ENCODE measurements around the gene PALM2AKAP2.

PALM2AKAP2 gene

DNA sequence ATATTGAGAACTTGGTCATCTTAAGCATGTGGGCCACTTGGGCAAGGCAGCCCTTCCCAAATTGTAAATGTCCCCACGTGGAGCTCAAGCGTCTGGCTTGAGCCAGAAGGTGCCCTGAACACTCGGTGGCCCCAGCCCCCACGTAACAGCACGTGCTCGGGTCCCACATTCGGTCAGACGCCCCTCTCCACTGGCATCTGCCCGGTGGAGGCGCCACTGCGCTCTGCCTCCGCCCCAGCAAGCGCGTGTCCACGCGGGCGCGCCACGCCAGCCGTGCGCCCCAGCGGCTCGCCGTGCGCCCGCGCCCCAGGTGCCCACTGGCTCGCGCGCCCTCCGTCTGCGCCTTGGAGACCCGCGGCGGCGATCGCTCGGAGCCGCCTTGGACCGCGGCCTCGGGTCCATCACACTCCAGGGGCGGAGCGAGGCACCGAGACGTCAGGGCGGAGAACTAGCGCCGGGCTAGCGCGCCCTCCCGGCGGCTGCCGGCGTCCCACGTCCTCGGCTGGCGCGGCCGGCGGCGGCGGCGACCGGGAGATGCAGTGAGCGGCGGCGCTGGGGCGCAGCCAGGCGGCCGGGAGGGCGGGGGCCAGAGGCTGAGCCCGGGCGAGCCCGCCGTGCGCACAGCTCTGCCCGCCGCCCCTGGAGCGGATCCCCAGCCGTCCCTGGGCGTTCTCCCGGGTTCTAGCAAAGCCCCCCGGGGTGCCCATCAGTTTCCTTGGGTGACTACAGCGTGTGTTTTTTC lies at the start of gene PALM2AKAP2:
Gene PALM2AKAP2 (plus strand): TSS at position 488 of the 742 bp plus-strand sequence. CDS start 291 bp downstream, outside the sequence.
- TF ChIP-seq, protein P1, sequence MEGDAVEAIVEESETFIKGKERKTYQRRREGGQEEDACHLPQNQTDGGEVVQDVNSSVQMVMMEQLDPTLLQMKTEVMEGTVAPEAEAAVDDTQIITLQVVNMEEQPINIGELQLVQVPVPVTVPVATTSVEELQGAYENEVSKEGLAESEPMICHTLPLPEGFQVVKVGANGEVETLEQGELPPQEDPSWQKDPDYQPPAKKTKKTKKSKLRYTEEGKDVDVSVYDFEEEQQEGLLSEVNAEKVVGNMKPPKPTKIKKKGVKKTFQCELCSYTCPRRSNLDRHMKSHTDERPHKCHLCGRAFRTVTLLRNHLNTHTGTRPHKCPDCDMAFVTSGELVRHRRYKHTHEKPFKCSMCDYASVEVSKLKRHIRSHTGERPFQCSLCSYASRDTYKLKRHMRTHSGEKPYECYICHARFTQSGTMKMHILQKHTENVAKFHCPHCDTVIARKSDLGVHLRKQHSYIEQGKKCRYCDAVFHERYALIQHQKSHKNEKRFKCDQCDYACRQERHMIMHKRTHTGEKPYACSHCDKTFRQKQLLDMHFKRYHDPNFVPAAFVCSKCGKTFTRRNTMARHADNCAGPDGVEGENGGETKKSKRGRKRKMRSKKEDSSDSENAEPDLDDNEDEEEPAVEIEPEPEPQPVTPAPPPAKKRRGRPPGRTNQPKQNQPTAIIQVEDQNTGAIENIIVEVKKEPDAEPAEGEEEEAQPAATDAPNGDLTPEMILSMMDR (IDR thresholded peaks at IDR 0.05; ENCODE audit: control insufficient read depth, extremely low read depth, insufficient read depth), result peak; percentile 38
- H3K4me3 ChIP-seq (ENCODE audit: low read depth, low read length), result peak within 1 kb of the TSS; percentile 36
- no peak for DNase-seq (ENCODE audit: low read depth)

DNA sequence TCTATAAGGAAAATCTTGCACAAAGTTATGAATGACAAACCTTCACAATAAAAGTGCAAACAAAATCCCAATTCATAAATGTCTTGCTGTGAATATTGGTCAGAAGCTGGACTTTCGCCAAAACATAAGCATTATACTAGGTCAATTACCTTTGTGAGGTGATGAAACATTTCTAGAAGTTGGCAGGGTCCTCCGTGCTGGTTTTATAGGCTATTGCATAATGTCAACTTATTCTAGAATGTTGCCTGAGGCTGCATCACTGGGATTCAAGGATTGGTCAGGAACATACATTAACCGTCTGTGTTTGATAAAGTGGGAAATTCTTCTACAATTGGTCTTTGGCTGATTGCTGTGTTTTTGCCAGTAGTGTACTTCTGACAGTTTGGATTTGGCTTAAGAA lies 49.8 kb upstream of the PALM2AKAP2 start:
- H3K4me3 ChIP-seq (ENCODE audit: low read depth, low read length), result no peak overlapping the region
- TF ChIP-seq, protein P1 (IDR thresholded peaks at IDR 0.05; ENCODE audit: control insufficient read depth, extremely low read depth, insufficient read depth), result no peak
- DNase-seq (ENCODE audit: low read depth), result peak; percentile 92

DNA sequence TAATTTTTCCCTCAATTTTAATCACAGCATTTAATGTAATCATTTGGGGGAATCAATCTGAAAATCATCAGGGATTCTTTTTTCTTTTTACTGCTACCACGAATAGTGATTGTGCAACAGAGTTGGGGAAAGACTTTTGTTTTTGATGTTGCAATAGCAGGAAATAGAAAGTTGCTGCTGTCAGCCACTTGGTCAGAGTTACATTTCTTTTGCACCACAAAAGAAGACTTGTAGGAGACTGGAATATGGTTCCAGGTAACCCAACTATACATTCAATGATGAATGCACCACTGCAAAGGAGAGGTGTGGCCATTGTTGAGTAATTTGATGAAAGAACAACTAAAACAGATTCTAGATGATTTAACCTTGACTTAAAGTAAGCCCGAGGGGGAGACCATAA lies 46.3 kb upstream of the PALM2AKAP2 start:
- no peak overlapping the region for H3K4me3 ChIP-seq (ENCODE audit: low read depth, low read length)
- TF ChIP-seq, protein P1 (IDR thresholded peaks at IDR 0.05; ENCODE audit: control insufficient read depth, extremely low read depth, insufficient read depth), result no peak
- DNase-seq (ENCODE audit: low read depth), result no peak

DNA sequence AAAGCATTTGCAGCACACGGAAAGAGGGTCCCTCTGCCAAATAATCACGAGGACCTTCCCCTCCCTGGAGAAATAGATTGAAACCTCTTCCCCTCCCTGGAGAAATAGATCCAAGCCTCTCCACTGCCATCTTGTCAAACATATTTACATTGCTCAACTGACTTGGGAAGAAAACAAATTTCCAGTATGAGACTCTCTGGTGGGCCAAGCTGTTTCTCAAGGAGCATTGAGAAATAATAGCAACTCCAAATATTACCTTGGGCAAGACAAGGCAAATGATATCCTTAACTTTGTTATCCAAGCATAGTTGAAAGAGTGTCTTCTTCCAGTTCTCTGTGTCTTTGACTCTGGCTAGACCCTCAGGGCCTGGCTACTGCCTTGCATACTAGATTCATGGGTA lies 45.2 kb upstream of the PALM2AKAP2 start:
- DNase-seq (ENCODE audit: low read depth), result no peak
- TF ChIP-seq, protein P1 (IDR thresholded peaks at IDR 0.05; ENCODE audit: control insufficient read depth, extremely low read depth, insufficient read depth), result no peak
- no peak overlapping the region for H3K4me3 ChIP-seq (ENCODE audit: low read depth, low read length)

DNA sequence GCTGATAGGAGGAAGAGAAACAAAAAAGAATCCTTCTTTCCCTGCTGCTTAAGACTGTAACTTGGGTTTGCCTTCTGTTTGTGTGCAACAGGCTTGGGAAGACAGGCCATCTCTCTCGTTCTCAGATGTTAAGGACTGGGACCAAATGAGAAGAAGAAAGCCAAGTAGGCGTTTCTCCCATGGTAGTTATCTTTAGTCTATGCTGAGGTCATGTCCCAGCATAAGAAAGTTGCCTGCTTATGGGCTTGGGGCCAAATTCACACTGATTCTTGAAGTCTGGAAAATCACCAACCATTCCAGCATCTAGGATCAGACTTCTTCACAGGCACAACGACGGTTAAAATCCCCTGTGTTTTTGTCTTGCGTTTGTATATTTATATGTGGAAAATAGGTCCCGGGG lies 44.2 kb upstream of the PALM2AKAP2 start:
- TF ChIP-seq, protein P1 (IDR thresholded peaks at IDR 0.05; ENCODE audit: control insufficient read depth, extremely low read depth, insufficient read depth), result no peak
- H3K4me3 ChIP-seq (ENCODE audit: low read depth, low read length), result no peak overlapping the region
- DNase-seq (ENCODE audit: low read depth), result no peak

DNA sequence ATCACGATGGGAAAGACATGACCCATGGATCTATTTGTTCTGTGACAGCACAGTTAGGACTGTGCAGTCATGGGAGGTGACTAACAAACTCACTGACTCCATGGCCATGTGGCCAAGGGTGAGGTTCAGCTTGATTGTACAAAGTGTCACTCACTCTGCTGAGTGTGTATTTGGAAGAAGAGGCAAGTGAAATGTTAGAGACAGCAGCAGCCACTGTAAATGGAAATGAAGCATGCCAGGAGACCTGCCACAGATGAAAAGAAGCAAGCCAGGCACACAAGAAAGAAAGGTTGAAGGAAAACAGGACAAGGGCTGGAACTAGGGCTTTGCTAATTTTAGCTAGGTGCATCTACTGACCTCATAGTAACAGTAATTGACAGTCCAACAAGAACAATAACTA lies 42.7 kb upstream of the PALM2AKAP2 start:
- TF ChIP-seq, protein P1 (IDR thresholded peaks at IDR 0.05; ENCODE audit: control insufficient read depth, extremely low read depth, insufficient read depth), result no peak
- no peak overlapping the region for H3K4me3 ChIP-seq (ENCODE audit: low read depth, low read length)
- DNase-seq (ENCODE audit: low read depth), result no peak

DNA sequence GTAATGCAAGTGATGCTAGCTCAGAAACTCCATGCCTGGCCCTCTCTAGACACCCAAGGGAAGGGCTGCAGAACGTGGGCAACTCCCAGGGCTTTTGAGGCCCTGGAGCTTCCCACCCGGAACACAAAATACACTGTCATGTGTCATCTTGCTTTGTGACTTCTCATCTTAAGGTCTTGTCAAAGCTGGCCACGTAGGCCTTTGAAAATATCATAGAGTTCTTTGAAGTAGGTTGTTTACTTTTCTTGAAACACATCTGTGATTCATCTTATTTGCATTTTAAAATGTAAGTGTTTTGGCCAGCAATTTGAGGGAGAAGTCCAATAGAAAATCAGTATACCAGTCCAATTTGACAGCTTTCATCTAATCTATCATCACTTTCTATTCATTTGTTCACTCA lies 40.2 kb upstream of the PALM2AKAP2 start:
- no peak overlapping the region for H3K4me3 ChIP-seq (ENCODE audit: low read depth, low read length)
- no peak for DNase-seq (ENCODE audit: low read depth)
- TF ChIP-seq, protein P1 (IDR thresholded peaks at IDR 0.05; ENCODE audit: control insufficient read depth, extremely low read depth, insufficient read depth), result no peak
